ENCODE measurements around the gene RNF167. TPM values are rescaled to one million over a fixed set of nuclear protein-coding genes. Genes with fewer than 3 reads are reported as not detected.

RNF167 gene
- total and polyA plus RNA-seq, 2 of the 13 experiments (the other 11 are each of a cell fraction or from before 2014, with no cell fraction given), result 44.1 to 45.4 TPM

DNA sequence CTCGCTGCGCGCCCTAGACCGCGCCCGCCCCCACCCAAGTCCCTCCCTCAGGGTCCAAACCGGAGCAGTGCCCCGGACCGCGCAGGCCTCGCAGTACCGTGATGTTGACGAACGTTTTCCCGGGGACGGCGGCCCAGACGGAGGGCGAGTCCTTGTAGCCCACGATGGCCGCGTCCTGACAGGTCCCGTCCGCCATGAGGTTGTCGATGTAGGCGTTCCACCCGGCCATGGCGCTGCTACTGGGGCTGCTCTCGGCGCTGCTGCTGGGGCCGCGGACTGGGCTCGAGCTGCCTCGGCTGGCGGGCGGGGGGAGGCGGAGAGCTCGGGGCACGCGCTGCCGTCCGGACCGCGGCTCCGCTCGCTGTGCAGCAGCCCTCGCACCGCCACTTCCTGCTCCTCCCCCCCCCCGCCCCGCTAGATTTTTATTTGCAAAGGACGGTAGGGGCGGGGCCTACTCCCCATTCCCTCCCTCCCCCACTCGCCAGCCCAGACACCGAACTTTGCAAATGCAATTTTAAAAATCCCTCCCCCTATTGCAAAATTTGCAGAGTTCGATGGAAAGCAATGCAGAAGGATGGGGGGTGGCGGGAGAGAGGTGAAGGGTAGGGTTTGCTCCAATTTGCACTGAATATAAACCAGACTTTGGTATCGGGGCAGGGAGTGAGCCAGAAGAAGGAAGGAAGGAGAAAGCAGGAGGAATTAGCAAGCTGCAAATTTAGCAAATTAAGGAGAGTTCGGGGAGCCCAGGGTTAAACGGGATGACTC, 8.3 kb downstream of the RNF167 start, which contains the start of gene PFN1 (continued):
- peak; percentile 54; the same call in 1 of the 2 replicates for TF ChIP-seq ZNF746 (CRISPR knock-in tag; IDR thresholded peaks at IDR 0.05)
- peak; percentile 82; the same call in 1 of the 2 replicates for TF ChIP-seq ZNF589 (CRISPR knock-in tag; conservative IDR thresholded peaks at IDR 0.05)
- peak; percentile 18; the same call in 1 of the 2 replicates for TF ChIP-seq ZNF788 (CRISPR knock-in tag; IDR thresholded peaks at IDR 0.05; ENCODE audit: borderline replicate concordance)
- TF ChIP-seq MIER3 (CRISPR knock-in tag; IDR thresholded peaks at IDR 0.05; ENCODE audit: borderline replicate concordance), result no peak; the same call in 1 of the 2 replicates
- TF ChIP-seq, protein P1, sequence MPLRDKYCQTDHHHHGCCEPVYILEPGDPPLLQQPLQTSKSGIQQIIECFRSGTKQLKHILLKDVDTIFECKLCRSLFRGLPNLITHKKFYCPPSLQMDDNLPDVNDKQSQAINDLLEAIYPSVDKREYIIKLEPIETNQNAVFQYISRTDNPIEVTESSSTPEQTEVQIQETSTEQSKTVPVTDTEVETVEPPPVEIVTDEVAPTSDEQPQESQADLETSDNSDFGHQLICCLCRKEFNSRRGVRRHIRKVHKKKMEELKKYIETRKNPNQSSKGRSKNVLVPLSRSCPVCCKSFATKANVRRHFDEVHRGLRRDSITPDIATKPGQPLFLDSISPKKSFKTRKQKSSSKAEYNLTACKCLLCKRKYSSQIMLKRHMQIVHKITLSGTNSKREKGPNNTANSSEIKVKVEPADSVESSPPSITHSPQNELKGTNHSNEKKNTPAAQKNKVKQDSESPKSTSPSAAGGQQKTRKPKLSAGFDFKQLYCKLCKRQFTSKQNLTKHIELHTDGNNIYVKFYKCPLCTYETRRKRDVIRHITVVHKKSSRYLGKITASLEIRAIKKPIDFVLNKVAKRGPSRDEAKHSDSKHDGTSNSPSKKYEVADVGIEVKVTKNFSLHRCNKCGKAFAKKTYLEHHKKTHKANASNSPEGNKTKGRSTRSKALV (CRISPR knock-in tag; IDR thresholded peaks at IDR 0.05), result no peak
- TF ChIP-seq, protein P2, sequence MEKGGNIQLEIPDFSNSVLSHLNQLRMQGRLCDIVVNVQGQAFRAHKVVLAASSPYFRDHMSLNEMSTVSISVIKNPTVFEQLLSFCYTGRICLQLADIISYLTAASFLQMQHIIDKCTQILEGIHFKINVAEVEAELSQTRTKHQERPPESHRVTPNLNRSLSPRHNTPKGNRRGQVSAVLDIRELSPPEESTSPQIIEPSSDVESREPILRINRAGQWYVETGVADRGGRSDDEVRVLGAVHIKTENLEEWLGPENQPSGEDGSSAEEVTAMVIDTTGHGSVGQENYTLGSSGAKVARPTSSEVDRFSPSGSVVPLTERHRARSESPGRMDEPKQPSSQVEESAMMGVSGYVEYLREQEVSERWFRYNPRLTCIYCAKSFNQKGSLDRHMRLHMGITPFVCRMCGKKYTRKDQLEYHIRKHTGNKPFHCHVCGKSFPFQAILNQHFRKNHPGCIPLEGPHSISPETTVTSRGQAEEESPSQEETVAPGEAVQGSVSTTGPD (CRISPR knock-in tag; IDR thresholded peaks at IDR 0.05), result no peak
- TF ChIP-seq ZNF83 (CRISPR knock-in tag; IDR thresholded peaks at IDR 0.05; ENCODE audit: borderline replicate concordance), result 0 out of 2 replicates have a peak, but pooled peaks have one; percentile 82
- TF ChIP-seq ZNF34 (CRISPR knock-in tag; IDR thresholded peaks at IDR 0.05; ENCODE audit: borderline replicate concordance), result no peak
- TF ChIP-seq, protein P3, sequence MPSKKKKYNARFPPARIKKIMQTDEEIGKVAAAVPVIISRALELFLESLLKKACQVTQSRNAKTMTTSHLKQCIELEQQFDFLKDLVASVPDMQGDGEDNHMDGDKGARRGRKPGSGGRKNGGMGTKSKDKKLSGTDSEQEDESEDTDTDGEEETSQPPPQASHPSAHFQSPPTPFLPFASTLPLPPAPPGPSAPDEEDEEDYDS (CRISPR knock-in tag; IDR thresholded peaks at IDR 0.05), result peak; percentile 67; the same call in 1 of the 2 replicates
- TF ChIP-seq MTA1 (CRISPR knock-in tag; IDR thresholded peaks at IDR 0.05; ENCODE audit: borderline replicate concordance), result peak; percentile 32; the same call in 1 of the 2 replicates
- peak; percentile 83 for TF ChIP-seq SP5 (CRISPR knock-in tag; IDR thresholded peaks at IDR 0.05; ENCODE audit: borderline replicate concordance, low read depth)
- peak; percentile 89 for TF ChIP-seq CEBPB (IDR thresholded peaks at IDR 0.05; ENCODE audit: borderline replicate concordance, low read depth, low read length)
- TF ChIP-seq, protein P4, sequence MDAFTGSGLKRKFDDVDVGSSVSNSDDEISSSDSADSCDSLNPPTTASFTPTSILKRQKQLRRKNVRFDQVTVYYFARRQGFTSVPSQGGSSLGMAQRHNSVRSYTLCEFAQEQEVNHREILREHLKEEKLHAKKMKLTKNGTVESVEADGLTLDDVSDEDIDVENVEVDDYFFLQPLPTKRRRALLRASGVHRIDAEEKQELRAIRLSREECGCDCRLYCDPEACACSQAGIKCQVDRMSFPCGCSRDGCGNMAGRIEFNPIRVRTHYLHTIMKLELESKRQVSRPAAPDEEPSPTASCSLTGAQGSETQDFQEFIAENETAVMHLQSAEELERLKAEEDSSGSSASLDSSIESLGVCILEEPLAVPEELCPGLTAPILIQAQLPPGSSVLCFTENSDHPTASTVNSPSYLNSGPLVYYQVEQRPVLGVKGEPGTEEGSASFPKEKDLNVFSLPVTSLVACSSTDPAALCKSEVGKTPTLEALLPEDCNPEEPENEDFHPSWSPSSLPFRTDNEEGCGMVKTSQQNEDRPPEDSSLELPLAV (CRISPR knock-in tag; conservative IDR thresholded peaks at IDR 0.05; ENCODE audit: low read depth), result 0 out of 2 replicates have a peak, but pooled peaks have one; percentile 39
- TF ChIP-seq, protein P5, sequence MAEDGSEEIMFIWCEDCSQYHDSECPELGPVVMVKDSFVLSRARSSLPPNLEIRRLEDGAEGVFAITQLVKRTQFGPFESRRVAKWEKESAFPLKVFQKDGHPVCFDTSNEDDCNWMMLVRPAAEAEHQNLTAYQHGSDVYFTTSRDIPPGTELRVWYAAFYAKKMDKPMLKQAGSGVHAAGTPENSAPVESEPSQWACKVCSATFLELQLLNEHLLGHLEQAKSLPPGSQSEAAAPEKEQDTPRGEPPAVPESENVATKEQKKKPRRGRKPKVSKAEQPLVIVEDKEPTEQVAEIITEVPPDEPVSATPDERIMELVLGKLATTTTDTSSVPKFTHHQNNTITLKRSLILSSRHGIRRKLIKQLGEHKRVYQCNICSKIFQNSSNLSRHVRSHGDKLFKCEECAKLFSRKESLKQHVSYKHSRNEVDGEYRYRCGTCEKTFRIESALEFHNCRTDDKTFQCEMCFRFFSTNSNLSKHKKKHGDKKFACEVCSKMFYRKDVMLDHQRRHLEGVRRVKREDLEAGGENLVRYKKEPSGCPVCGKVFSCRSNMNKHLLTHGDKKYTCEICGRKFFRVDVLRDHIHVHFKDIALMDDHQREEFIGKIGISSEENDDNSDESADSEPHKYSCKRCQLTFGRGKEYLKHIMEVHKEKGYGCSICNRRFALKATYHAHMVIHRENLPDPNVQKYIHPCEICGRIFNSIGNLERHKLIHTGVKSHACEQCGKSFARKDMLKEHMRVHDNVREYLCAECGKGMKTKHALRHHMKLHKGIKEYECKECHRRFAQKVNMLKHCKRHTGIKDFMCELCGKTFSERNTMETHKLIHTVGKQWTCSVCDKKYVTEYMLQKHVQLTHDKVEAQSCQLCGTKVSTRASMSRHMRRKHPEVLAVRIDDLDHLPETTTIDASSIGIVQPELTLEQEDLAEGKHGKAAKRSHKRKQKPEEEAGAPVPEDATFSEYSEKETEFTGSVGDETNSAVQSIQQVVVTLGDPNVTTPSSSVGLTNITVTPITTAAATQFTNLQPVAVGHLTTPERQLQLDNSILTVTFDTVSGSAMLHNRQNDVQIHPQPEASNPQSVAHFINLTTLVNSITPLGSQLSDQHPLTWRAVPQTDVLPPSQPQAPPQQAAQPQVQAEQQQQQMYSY (CRISPR knock-in tag; IDR thresholded peaks at IDR 0.05), result peak; percentile 45; the same call in 1 of the 2 replicates
- TF ChIP-seq SYNCRIP (IDR thresholded peaks at IDR 0.05; ENCODE audit: insufficient read depth, low read depth, low read length), result no peak
- TF ChIP-seq, protein P6, sequence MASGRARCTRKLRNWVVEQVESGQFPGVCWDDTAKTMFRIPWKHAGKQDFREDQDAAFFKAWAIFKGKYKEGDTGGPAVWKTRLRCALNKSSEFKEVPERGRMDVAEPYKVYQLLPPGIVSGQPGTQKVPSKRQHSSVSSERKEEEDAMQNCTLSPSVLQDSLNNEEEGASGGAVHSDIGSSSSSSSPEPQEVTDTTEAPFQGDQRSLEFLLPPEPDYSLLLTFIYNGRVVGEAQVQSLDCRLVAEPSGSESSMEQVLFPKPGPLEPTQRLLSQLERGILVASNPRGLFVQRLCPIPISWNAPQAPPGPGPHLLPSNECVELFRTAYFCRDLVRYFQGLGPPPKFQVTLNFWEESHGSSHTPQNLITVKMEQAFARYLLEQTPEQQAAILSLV (CRISPR knock-in tag; IDR thresholded peaks at IDR 0.05; ENCODE audit: borderline replicate concordance), result 0 out of 2 replicates have a peak, but pooled peaks have one; percentile 34

Data from HepG2 (cell line).